HEK293 (cell line): ENCODE data around the gene NXN.
A peak's percentile ranks its signal among the peaks of the same experiment; 100 is the strongest.

Source experiments
- BCL11A ChIP-seq: fragments of 450-650 bp; formaldehyde crosslinking; IDR thresholded peaks from 2 replicates; pipeline ENCODE4 v1.5.1; 2016; ENCODE audit warnings: low read depth, missing biosample characterization, missing genetic modification characterization
- EGR2 ChIP-seq: fragments of 450-650 bp; formaldehyde crosslinking; IDR thresholded peaks from 2 replicates; pipeline ENCODE4 v1.5.1; 2016; ENCODE audit warnings: low read depth, missing biosample characterization, missing genetic modification characterization
- HOXC10 ChIP-seq: sonication (generic); formaldehyde crosslinking; IDR thresholded peaks from 2 replicates; pipeline ENCODE4 v1.8.1; 2023; ENCODE audit warnings: mild to moderate bottlenecking, missing genetic modification reagents
- IKZF3 ChIP-seq: fragments of 450-650 bp; IDR thresholded peaks from 2 replicates; pipeline ENCODE4 v1.5.0; 2018; ENCODE audit warnings: missing biosample characterization, mild to moderate bottlenecking, missing genetic modification characterization, moderate library complexity
- KLF1 ChIP-seq: fragments of 450-650 bp; formaldehyde crosslinking; IDR thresholded peaks from 2 replicates; pipeline ENCODE4 v1.5.1; 2016; ENCODE audit warnings: missing biosample characterization, missing genetic modification characterization
- KLF7 ChIP-seq: fragments of 450-650 bp; formaldehyde crosslinking; IDR thresholded peaks from 2 replicates; pipeline ENCODE4 v1.5.1; 2016; ENCODE audit warnings: missing biosample characterization, missing genetic modification characterization, borderline replicate concordance
- SETDB1 ChIP-seq: IDR thresholded peaks from one replicate; pipeline ENCODE4 v1.6.1; 2017; ENCODE audit warnings: mild to moderate bottlenecking, low read length, moderate library complexity, mixed read lengths; ENCODE audit not compliant: insufficient read length
- SP3 ChIP-seq: fragments of 450-650 bp; formaldehyde crosslinking; IDR thresholded peaks from 2 replicates; pipeline ENCODE4 v1.5.1; 2016; ENCODE audit warnings: missing biosample characterization, missing genetic modification characterization
- TCF7L2 ChIP-seq: IDR thresholded peaks from 2 replicates; pipeline ENCODE4 v1.6.1; 2011; ENCODE audit warnings: low read depth, mild to moderate bottlenecking, inconsistent platforms, low read length, moderate library complexity, borderline replicate concordance
- YY1 ChIP-seq: fragments of 450-650 bp; formaldehyde crosslinking; IDR thresholded peaks from 2 replicates; pipeline ENCODE4 v1.5.1; 2018; ENCODE audit warnings: missing biosample characterization, missing genetic modification characterization
- ZBTB21 ChIP-seq: fragments of 450-650 bp; formaldehyde crosslinking; IDR thresholded peaks from 2 replicates; pipeline ENCODE4 v1.5.1; 2017; ENCODE audit warnings: missing biosample characterization, missing genetic modification characterization
- ZFHX2 ChIP-seq: fragments of 450-650 bp; formaldehyde crosslinking; conservative IDR thresholded peaks from 2 replicates; pipeline ENCODE4 v1.5.1; 2016; ENCODE audit warnings: missing biosample characterization, missing genetic modification characterization
- ZIC2 ChIP-seq: fragments of 450-650 bp; formaldehyde crosslinking; IDR thresholded peaks from 2 replicates; pipeline ENCODE4 v1.5.1; 2016; ENCODE audit warnings: missing biosample characterization, missing genetic modification characterization
- ZNF132 ChIP-seq: fragments of 450-650 bp; formaldehyde crosslinking; IDR thresholded peaks from 2 replicates; pipeline ENCODE4 v1.5.1; 2017; ENCODE audit warnings: missing biosample characterization, missing genetic modification characterization, borderline replicate concordance
- ZNF16 ChIP-seq: fragments of 450-650 bp; formaldehyde crosslinking; IDR thresholded peaks from 2 replicates; pipeline ENCODE4 v1.5.1; 2016; ENCODE audit warnings: low read depth, missing biosample characterization, missing genetic modification characterization
- ZNF174 ChIP-seq: fragments of 450-650 bp; formaldehyde crosslinking; IDR thresholded peaks from 2 replicates; pipeline ENCODE4 v1.5.0; 2017; ENCODE audit warnings: missing biosample characterization, mild to moderate bottlenecking, missing genetic modification characterization
- ZNF184 ChIP-seq: fragments of 450-650 bp; IDR thresholded peaks from 2 replicates; pipeline ENCODE4 v1.5.1; 2018; ENCODE audit warnings: missing biosample characterization, mild to moderate bottlenecking, missing genetic modification characterization
- ZNF2 ChIP-seq: fragments of 450-650 bp; formaldehyde crosslinking; IDR thresholded peaks from 2 replicates; pipeline ENCODE4 v1.5.1; 2016; ENCODE audit warnings: missing biosample characterization, missing genetic modification characterization
- ZNF202 ChIP-seq: fragments of 450-650 bp; formaldehyde crosslinking; IDR thresholded peaks from 2 replicates; pipeline ENCODE4 v1.5.1; 2016; ENCODE audit warnings: missing biosample characterization, missing genetic modification characterization, borderline replicate concordance
- ZNF223 ChIP-seq: fragments of 450-650 bp; formaldehyde crosslinking; IDR thresholded peaks from 2 replicates; pipeline ENCODE4 v1.5.1; 2016; ENCODE audit warnings: missing biosample characterization, missing genetic modification characterization
- ZNF23 ChIP-seq: fragments of 450-650 bp; formaldehyde crosslinking; IDR thresholded peaks from 2 replicates; pipeline ENCODE4 v1.5.1; 2016; ENCODE audit warnings: missing biosample characterization, missing genetic modification characterization, borderline replicate concordance
- ZNF24 ChIP-seq: fragments of 450-650 bp; formaldehyde crosslinking; IDR thresholded peaks from 2 replicates; pipeline ENCODE4 v1.5.1; 2016; ENCODE audit warnings: missing biosample characterization, missing genetic modification characterization
- ZNF302 ChIP-seq: fragments of 450-650 bp; formaldehyde crosslinking; IDR thresholded peaks from 2 replicates; pipeline ENCODE4 v1.5.1; 2016; ENCODE audit warnings: missing biosample characterization, missing genetic modification characterization, low read depth
- ZNF37A ChIP-seq: fragments of 450-650 bp; IDR thresholded peaks from 2 replicates; pipeline ENCODE4 v1.5.1; 2018; ENCODE audit warnings: missing biosample characterization, missing genetic modification characterization
- ZNF529 ChIP-seq: fragments of 450-650 bp; formaldehyde crosslinking; IDR thresholded peaks from 2 replicates; pipeline ENCODE4 v1.5.1; 2017; ENCODE audit warnings: missing genetic modification characterization, missing biosample characterization; ENCODE audit not compliant: insufficient replicate concordance
- ZNF561 ChIP-seq: fragments of 450-650 bp; IDR thresholded peaks from 2 replicates; pipeline ENCODE4 v1.5.1; 2018; ENCODE audit warnings: missing biosample characterization, missing genetic modification characterization, borderline replicate concordance
- ZNF596 ChIP-seq: fragments of 450-650 bp; IDR thresholded peaks from 2 replicates; pipeline ENCODE4 v1.5.0; 2018; ENCODE audit warnings: missing biosample characterization, mild to moderate bottlenecking, missing genetic modification characterization, moderate library complexity
- ZNF600 ChIP-seq: fragments of 450-650 bp; formaldehyde crosslinking; IDR thresholded peaks from 2 replicates; pipeline ENCODE4 v1.5.1; 2016; ENCODE audit warnings: missing biosample characterization, missing genetic modification characterization
- ZNF654 ChIP-seq: fragments of 450-650 bp; formaldehyde crosslinking; IDR thresholded peaks from 2 replicates; pipeline ENCODE4 v1.5.1; 2016; ENCODE audit warnings: low read depth, missing biosample characterization, missing genetic modification characterization
- ZNF670 ChIP-seq: fragments of 450-650 bp; formaldehyde crosslinking; IDR thresholded peaks from 2 replicates; pipeline ENCODE4 v1.5.1; 2016; ENCODE audit warnings: missing biosample characterization, missing genetic modification characterization, low read depth
- TF ChIP-seq, protein P1 (sequence below): fragments of 450-650 bp; formaldehyde crosslinking; IDR thresholded peaks from 2 replicates; pipeline ENCODE4 v1.5.1; 2016; ENCODE audit warnings: missing biosample characterization, missing genetic modification characterization
- TF ChIP-seq, protein P2 (sequence below): IDR thresholded peaks from 2 replicates; pipeline ENCODE4 v1.6.1; 2011; ENCODE audit warnings: mild to moderate bottlenecking, low read depth, low read length, borderline replicate concordance
- TF ChIP-seq, protein P3 (sequence below): fragments of 450-650 bp; formaldehyde crosslinking; IDR thresholded peaks from 2 replicates; pipeline ENCODE4 v1.5.1; 2017; ENCODE audit warnings: missing biosample characterization, mild to moderate bottlenecking, missing genetic modification characterization, moderate library complexity
- TF ChIP-seq, protein P4 (sequence below): fragments of 450-650 bp; formaldehyde crosslinking; IDR thresholded peaks from 2 replicates; pipeline ENCODE4 v1.5.1; 2017; ENCODE audit warnings: missing biosample characterization, missing genetic modification characterization

NXN gene

DNA sequence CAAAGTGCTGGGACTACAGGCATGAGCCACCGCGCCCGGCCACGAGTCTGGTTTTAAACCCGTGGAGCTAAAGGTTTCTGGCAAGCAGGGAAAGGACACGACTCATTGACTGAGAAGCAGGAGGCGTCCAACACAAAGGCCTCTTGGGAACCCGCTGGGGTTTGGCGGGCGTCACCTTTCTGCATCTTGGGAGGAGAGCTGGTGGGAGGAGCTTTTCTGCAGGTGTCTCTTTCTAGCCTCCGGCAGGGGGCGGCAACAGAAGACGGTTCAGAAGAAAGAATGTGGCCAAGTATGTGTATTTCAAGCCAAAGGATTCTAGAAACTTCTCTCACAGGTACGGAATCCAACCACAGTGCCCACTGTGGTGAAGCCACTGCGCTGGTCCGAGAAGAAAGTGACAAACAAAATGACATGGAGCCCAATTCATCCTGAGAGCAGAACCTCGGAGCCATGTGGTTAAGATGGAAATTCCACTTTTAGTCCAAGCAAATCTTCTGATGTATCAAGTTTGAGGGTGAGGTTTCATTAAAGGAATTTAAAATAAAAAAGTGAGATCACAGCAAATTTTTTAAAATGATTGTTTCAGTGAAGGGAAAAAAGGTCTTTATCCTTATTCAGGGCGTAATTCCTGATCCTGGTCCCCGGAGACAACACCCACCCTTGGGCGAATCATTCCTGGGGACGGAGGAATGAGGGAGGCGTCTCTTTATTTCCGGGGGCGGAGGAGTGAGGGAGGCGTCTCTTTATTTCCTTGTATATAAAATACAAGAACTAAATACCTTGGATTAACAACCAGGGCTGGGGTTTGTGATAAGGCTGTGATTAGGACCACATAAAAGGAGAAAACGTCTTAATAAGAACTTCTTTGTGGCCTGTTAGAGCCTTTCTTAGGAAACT, 99.8 kb downstream of the NXN start (continued):
- TF ChIP-seq, protein P1, sequence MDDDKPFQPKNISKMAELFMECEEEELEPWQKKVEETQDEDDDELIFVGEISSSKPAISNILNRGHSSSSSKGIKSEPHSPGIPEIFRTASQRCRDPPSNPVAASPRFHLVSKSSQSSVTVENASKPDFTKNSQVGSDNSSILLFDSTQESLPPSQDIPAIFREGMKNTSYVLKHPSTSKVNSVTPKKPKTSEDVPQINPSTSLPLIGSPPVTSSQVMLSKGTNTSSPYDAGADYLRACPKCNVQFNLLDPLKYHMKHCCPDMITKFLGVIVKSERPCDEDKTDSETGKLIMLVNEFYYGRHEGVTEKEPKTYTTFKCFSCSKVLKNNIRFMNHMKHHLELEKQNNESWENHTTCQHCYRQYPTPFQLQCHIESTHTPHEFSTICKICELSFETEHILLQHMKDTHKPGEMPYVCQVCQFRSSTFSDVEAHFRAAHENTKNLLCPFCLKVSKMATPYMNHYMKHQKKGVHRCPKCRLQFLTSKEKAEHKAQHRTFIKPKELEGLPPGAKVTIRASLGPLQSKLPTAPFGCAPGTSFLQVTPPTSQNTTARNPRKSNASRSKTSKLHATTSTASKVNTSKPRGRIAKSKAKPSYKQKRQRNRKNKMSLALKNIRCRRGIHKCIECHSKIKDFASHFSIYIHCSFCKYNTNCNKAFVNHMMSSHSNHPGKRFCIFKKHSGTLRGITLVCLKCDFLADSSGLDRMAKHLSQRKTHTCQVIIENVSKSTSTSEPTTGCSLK (tag by site-specific recombination): no peak
- no peak for TF ChIP-seq IKZF3 (tag by site-specific recombination)
- peak; percentile 38 for TF ChIP-seq KLF1
- TF ChIP-seq ZNF596 (tag by site-specific recombination): no peak
- no peak for TF ChIP-seq ZNF670 (tag by site-specific recombination)
- no peak for TF ChIP-seq SETDB1
- TF ChIP-seq ZNF2 (tag by site-specific recombination): no peak
- TF ChIP-seq ZNF302: no peak
- TF ChIP-seq ZNF37A (tag by site-specific recombination): no peak
- no peak for TF ChIP-seq ZBTB21 (tag by site-specific recombination)
- peak; percentile 53; the same call in 1 of the 2 replicates for TF ChIP-seq BCL11A (tag by site-specific recombination)
- TF ChIP-seq, protein P2, sequence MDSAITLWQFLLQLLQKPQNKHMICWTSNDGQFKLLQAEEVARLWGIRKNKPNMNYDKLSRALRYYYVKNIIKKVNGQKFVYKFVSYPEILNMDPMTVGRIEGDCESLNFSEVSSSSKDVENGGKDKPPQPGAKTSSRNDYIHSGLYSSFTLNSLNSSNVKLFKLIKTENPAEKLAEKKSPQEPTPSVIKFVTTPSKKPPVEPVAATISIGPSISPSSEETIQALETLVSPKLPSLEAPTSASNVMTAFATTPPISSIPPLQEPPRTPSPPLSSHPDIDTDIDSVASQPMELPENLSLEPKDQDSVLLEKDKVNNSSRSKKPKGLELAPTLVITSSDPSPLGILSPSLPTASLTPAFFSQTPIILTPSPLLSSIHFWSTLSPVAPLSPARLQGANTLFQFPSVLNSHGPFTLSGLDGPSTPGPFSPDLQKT: no peak
- TF ChIP-seq KLF7: no peak
- TF ChIP-seq ZNF561 (tag by site-specific recombination): peak; percentile 100
- TF ChIP-seq ZNF23 (tag by site-specific recombination): no peak
- TF ChIP-seq, protein P3, sequence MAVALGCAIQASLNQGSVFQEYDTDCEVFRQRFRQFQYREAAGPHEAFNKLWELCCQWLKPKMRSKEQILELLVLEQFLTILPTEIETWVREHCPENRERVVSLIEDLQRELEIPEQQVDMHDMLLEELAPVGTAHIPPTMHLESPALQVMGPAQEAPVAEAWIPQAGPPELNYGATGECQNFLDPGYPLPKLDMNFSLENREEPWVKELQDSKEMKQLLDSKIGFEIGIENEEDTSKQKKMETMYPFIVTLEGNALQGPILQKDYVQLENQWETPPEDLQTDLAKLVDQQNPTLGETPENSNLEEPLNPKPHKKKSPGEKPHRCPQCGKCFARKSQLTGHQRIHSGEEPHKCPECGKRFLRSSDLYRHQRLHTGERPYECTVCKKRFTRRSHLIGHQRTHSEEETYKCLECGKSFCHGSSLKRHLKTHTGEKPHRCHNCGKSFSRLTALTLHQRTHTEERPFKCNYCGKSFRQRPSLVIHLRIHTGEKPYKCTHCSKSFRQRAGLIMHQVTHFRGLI (tag by site-specific recombination): peak; percentile 60; the same call in 1 of the 2 replicates
- TF ChIP-seq ZNF654 (tag by site-specific recombination): peak; percentile 26
- TF ChIP-seq ZNF529 (tag by site-specific recombination): no peak
- 0 out of 2 replicates have a peak, but pooled peaks have one; percentile 17 for TF ChIP-seq EGR2 (tag by site-specific recombination)
- no peak for TF ChIP-seq ZNF16 (tag by site-specific recombination)
- no peak for TF ChIP-seq ZNF202 (tag by site-specific recombination)
- peak; percentile 76 for TF ChIP-seq ZIC2 (tag by site-specific recombination)
- no peak for TF ChIP-seq ZNF223 (tag by site-specific recombination)
- TF ChIP-seq ZNF132 (tag by site-specific recombination): no peak
- TF ChIP-seq SP3: 0 out of 2 replicates have a peak, but pooled peaks have one; percentile 17
- TF ChIP-seq YY1 (tag by site-specific recombination): no peak
- TF ChIP-seq, protein P4, sequence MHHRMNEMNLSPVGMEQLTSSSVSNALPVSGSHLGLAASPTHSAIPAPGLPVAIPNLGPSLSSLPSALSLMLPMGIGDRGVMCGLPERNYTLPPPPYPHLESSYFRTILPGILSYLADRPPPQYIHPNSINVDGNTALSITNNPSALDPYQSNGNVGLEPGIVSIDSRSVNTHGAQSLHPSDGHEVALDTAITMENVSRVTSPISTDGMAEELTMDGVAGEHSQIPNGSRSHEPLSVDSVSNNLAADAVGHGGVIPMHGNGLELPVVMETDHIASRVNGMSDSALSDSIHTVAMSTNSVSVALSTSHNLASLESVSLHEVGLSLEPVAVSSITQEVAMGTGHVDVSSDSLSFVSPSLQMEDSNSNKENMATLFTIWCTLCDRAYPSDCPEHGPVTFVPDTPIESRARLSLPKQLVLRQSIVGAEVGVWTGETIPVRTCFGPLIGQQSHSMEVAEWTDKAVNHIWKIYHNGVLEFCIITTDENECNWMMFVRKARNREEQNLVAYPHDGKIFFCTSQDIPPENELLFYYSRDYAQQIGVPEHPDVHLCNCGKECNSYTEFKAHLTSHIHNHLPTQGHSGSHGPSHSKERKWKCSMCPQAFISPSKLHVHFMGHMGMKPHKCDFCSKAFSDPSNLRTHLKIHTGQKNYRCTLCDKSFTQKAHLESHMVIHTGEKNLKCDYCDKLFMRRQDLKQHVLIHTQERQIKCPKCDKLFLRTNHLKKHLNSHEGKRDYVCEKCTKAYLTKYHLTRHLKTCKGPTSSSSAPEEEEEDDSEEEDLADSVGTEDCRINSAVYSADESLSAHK (tag by site-specific recombination): no peak
- no peak for TF ChIP-seq HOXC10 (CRISPR knock-in tag)
- TF ChIP-seq ZNF174: no peak
- TF ChIP-seq TCF7L2: no peak
- TF ChIP-seq ZNF600 (tag by site-specific recombination): peak; percentile 89
- 0 out of 2 replicates have a peak, but pooled peaks have one; percentile 31 for TF ChIP-seq ZNF24
- peak; percentile 46; the same call in 1 of the 2 replicates for TF ChIP-seq ZFHX2
- TF ChIP-seq ZNF184 (tag by site-specific recombination): no peak
